HepG2 (cell line): ENCODE results near the gene STX10. TPM values are rescaled to one million over a fixed set of nuclear protein-coding genes. Genes with fewer than 3 reads are reported as not detected.
A peak's percentile ranks its signal among the peaks of the same experiment; 100 is the strongest.

Source experiments
- HIVEP1 ChIP-seq: sonication (generic); formaldehyde crosslinking; IDR thresholded peaks from 2 replicates; pipeline ENCODE4 v1.4.0; 2020; ENCODE audit warnings: mild to moderate bottlenecking, missing genetic modification reagents
- IRF1 ChIP-seq: sonication (generic); formaldehyde crosslinking; IDR thresholded peaks from 2 replicates; pipeline ENCODE4 v1.4.0; 2020; ENCODE audit warnings: low read depth, mild to moderate bottlenecking, missing genetic modification reagents
- SPEN ChIP-seq: sonication (generic); formaldehyde crosslinking; IDR thresholded peaks from 2 replicates; pipeline ENCODE4 v1.5.1; 2020; ENCODE audit warnings: low read depth, mild to moderate bottlenecking, missing genetic modification reagents
- ZBTB40 ChIP-seq, 2 experiments: fragments of 450-650 bp in 1 of 2; sonication (generic) in 1 of 2; formaldehyde crosslinking in 1 of 2; IDR thresholded peaks; 2 replicates each; pipeline versions ENCODE4 v1.6.1 to v1.8.0; 2016 to 2022; ENCODE audit warnings: antibody characterized with exemption in 1 of 2, mild to moderate bottlenecking in 1 of 2, missing genetic modification reagents in 1 of 2
- ZNF142 ChIP-seq: sonication (generic); formaldehyde crosslinking; IDR thresholded peaks from 2 replicates; pipeline ENCODE4 v1.4.0; 2020; ENCODE audit warnings: missing genetic modification reagents
- ZNF383 ChIP-seq: sonication (generic); formaldehyde crosslinking; IDR thresholded peaks from 2 replicates; pipeline ENCODE4 v1.4.0; 2020; ENCODE audit warnings: missing genetic modification reagents, mild to moderate bottlenecking, borderline replicate concordance
- ZNF761 ChIP-seq: sonication (generic); formaldehyde crosslinking; conservative IDR thresholded peaks from 2 replicates; pipeline ENCODE4 v1.4.0; 2020; ENCODE audit warnings: mild to moderate bottlenecking, missing genetic modification reagents
- ZNF790 ChIP-seq: sonication (generic); formaldehyde crosslinking; IDR thresholded peaks from 2 replicates; pipeline ENCODE4 v1.8.0; 2022; ENCODE audit warnings: missing genetic modification reagents, mild to moderate bottlenecking, borderline replicate concordance
- polyA plus RNA-seq, 8 experiments: library from polyadenylated mRNA; depleted of rRNA in 3 of 8; stranded (reverse) in 7 of 8; unstranded in 1 of 8; fragments of >200 nt; fragmentation: Illumina TruSeq in 4 of 8; extraction: Trizol in 4 of 8; gene quantifications; 2 replicates each; pipeline versions ENCODE4 v1.2.1 to v1.2.3, GENCODE V29; 2011 to 2016; ENCODE audit warnings: low read depth in 4 of 8, missing spikeins in 1 of 8, mixed read lengths in 1 of 8; ENCODE audit not compliant: insufficient read depth in 1 of 8
- total RNA-seq, 5 experiments: library from RNA; depleted of rRNA; stranded (reverse); fragments of >200 nt; fragmentation: Illumina TruSeq; extraction: Trizol; gene quantifications; 2 replicates each; pipeline ENCODE4 v1.2.3, GENCODE V29; 2016; ENCODE audit warnings: low read depth in 1 of 5

Gene STX10
- total and polyA plus RNA-seq, 2 of the 13 experiments (the other 11 are each of a cell fraction or from before 2014, with no cell fraction given), result 47.9 to 66.4 TPM

- TF ChIP-seq ZNF142 (CRISPR knock-in tag) (0 out of 2 replicates have a peak, but pooled peaks have one; percentile 53), IRF1 (CRISPR knock-in tag) (no peak), HIVEP1 (no peak), ZNF790 (no peak), ZNF761 (no peak), ZNF383 (CRISPR knock-in tag) (no peak), ZBTB40 (IDR thresholded peaks at IDR 0.05) (no peak), ZBTB40 (CRISPR knock-in tag; IDR thresholded peaks at IDR 0.05) (0 out of 2 replicates have a peak, but pooled peaks have one; percentile 51), SPEN (CRISPR knock-in tag) (peak; percentile 87)
Observed at GRCh38 chr19:13116282-13117175, 33.6 kb downstream of the STX10 start, which contains the start of gene TRMT1 (continued).
